ENCODE data around the gene PAIP2. TPM values are rescaled to one million over a fixed set of nuclear protein-coding genes. Genes with fewer than 3 reads are reported as not detected.

The PAIP2 gene
- total RNA-seq, 1 experiment from 2014 or later, result 73.6 TPM

- TF ChIP-seq CTCF (IDR thresholded peaks at IDR 0.05; ENCODE audit: insufficient read depth in 1 of 2, low read depth in 1 of 2, low read length in 1 of 2, severe bottlenecking in 1 of 2, unreplicated experiment in 1 of 2), result no peak
- H3K4me3 ChIP-seq (ENCODE audit: low read depth, low read length), result no peak overlapping the region
- Mint-ChIP-seq H3K27me3 (ENCODE audit: insufficient read depth, unreplicated experiment) (no peaks in the 10 kb centered on the region), H3K36me3 (ENCODE audit: insufficient read depth, unreplicated experiment) (peaks cover 51% of the 10 kb centered on the region), H3K4me1 (ENCODE audit: low read depth, unreplicated experiment) (no peaks in the 10 kb centered on the region), H3K27ac (ENCODE audit: unreplicated experiment) (no peak overlapping the region), H3K4me3 (ENCODE audit: unreplicated experiment) (no peak overlapping the region), H3K9me3 (ENCODE audit: unreplicated experiment) (no peaks in the 10 kb centered on the region)
- ChIA-PET POLR2A (interaction anchor here (0.6 kb wide), 1 partner anchor 284 kb away, joined by 4 read pairs; no protein-coding TSS in a partner anchor), CTCF (no interaction called here)
- H3K4me1 ChIP-seq, result no peaks in the 10 kb centered on the region
- no peaks in the 10 kb centered on the region for H3K27me3 ChIP-seq (replicated peaks; ENCODE audit: control insufficient read depth, insufficient read depth, low read length)
- intact Hi-C loops (cut with micrococcal nuclease; ENCODE audit: unreplicated experiment), result no loop called here
- DNase-seq, result no peak
- no peaks in the 10 kb centered on the region for H3K9me3 ChIP-seq
- H3K36me3 ChIP-seq (ENCODE audit: control insufficient read depth, insufficient read depth, low read length), result no peaks in the 10 kb centered on the region
- no TSS peak for BruUV-seq (replicated peaks)
Measured at GRCh38 chr5:139361835-139362429, 20.3 kb downstream of the PAIP2 start.

GRCh38 chr5:139363937-139364336 is 22.3 kb downstream of the PAIP2 start:
- CTCF ChIA-PET, result interaction anchor here (0.6 kb wide), 1 partner anchor 22 kb away, joined by 3 read pairs; the partner anchor contains the start of gene PAIP2
- Histone ChIP-seq H3K4me1 (no peaks in the 10 kb centered on the region), H3K36me3 (ENCODE audit: control insufficient read depth, insufficient read depth, low read length) (0 out of 2 replicates have a peak, but pooled peaks cover 1% of the 10 kb centered on the region), H3K9me3 (no peaks in the 10 kb centered on the region), H3K4me3 (ENCODE audit: low read depth, low read length) (no peak overlapping the region), H3K27me3 (replicated peaks; ENCODE audit: control insufficient read depth, insufficient read depth, low read length) (no peaks in the 10 kb centered on the region)
- Mint-ChIP-seq H3K36me3 (ENCODE audit: insufficient read depth, unreplicated experiment) (peaks cover 60% of the 10 kb centered on the region), H3K9me3 (ENCODE audit: unreplicated experiment) (no peaks in the 10 kb centered on the region), H3K27ac (ENCODE audit: unreplicated experiment) (no peak overlapping the region), H3K27me3 (ENCODE audit: insufficient read depth, unreplicated experiment) (no peaks in the 10 kb centered on the region), H3K4me1 (ENCODE audit: low read depth, unreplicated experiment) (no peaks in the 10 kb centered on the region), H3K4me3 (ENCODE audit: unreplicated experiment) (no peak overlapping the region)
- POLR2A ChIA-PET, result interaction anchor here (0.5 kb wide), 1 partner anchor 1316 kb away, joined by 4 read pairs; no protein-coding TSS in a partner anchor
- intact Hi-C loops (cut with micrococcal nuclease; ENCODE audit: unreplicated experiment), result no loop called here
- no peak for DNase-seq
- no TSS peak for BruUV-seq (replicated peaks)
- no peak for TF ChIP-seq CTCF (IDR thresholded peaks at IDR 0.05; ENCODE audit: insufficient read depth in 1 of 2, low read depth in 1 of 2, low read length in 1 of 2, severe bottlenecking in 1 of 2, unreplicated experiment in 1 of 2)

GRCh38 chr5:139364466-139364865 is 22.8 kb downstream of the PAIP2 start:
- POLR2A ChIA-PET, result no interaction called here

More at GRCh38 chr5:139364466-139364865, 22.8 kb downstream of the PAIP2 start:
- Histone ChIP-seq H3K4me3 (ENCODE audit: low read depth, low read length) (no peak overlapping the region), H3K27me3 (replicated peaks; ENCODE audit: control insufficient read depth, insufficient read depth, low read length) (no peaks in the 10 kb centered on the region), H3K36me3 (ENCODE audit: control insufficient read depth, insufficient read depth, low read length) (0 out of 2 replicates have a peak, but pooled peaks cover 1% of the 10 kb centered on the region), H3K4me1 (no peaks in the 10 kb centered on the region), H3K9me3 (no peaks in the 10 kb centered on the region)
- Mint-ChIP-seq H3K27ac (ENCODE audit: unreplicated experiment) (no peak overlapping the region), H3K27me3 (ENCODE audit: insufficient read depth, unreplicated experiment) (no peaks in the 10 kb centered on the region), H3K4me1 (ENCODE audit: low read depth, unreplicated experiment) (no peaks in the 10 kb centered on the region), H3K36me3 (ENCODE audit: insufficient read depth, unreplicated experiment) (peaks cover 60% of the 10 kb centered on the region), H3K4me3 (ENCODE audit: unreplicated experiment) (no peak overlapping the region), H3K9me3 (ENCODE audit: unreplicated experiment) (no peaks in the 10 kb centered on the region)
- no peak for TF ChIP-seq CTCF (IDR thresholded peaks at IDR 0.05; ENCODE audit: insufficient read depth in 1 of 2, low read depth in 1 of 2, low read length in 1 of 2, severe bottlenecking in 1 of 2, unreplicated experiment in 1 of 2)
- CTCF ChIA-PET, result interaction anchor here (0.6 kb wide), 1 partner anchor 23 kb away, joined by 3 read pairs; the partner anchor contains the start of gene PAIP2
- BruUV-seq (replicated peaks), result no TSS peak
- intact Hi-C loops (cut with micrococcal nuclease; ENCODE audit: unreplicated experiment), result no loop called here
- no peak for DNase-seq
